ENCODE results near the gene MLLT1. TPM values are rescaled to one million over a fixed set of nuclear protein-coding genes. Genes with fewer than 3 reads are reported as not detected.

The MLLT1 gene
- total and polyA plus RNA-seq, 2 of the 8 experiments (the other 6 are each of a cell fraction or from before 2014, with no cell fraction given), result 18.8 to 45.1 TPM

DNA sequence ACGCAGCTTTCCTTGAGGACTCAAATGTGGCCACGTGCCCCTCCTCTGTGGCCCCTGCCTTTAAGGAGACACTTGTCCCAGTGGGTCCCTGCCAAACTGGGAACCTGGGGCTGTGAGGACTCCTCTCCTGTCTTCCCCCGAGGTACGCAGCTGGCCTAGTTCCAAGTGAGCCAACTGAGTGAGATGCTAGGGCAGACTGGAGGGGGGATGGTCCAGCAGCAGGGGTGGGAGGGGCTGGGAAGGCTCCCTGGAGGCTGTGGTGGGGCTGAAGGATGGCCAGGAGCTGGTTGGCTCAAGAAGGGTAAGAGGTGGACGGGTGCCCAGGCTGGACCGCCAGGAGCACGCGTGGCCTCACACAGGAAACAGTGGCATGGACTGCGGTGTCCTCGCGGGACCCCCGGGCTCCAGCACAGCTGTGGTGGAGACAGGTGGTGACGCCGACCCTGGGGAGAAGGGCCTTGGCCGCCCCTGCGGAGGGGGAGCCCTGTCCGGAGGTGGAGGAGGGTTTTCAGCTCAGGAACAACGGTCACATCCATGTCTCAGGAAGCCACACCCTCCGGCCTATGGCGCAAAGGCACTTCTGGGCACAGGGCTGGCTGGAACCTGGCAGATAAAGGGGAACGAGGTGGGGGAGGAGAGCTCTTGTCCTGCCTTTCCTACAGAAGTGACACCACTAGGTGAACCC, 45.8 kb downstream of the MLLT1 start:
- ChIA-PET CTCF (ENCODE audit: partially characterized antibody) (interaction anchor here (0.6 to 6.0 kb wide), 7 partner anchors 11 to 485 kb away, joined by 3 to 40 read pairs (median 6); no protein-coding TSS in a partner anchor), POLR2A (ENCODE audit: partially characterized antibody) (interaction anchor here (0.5 to 1.2 kb wide), 4 partner anchors 10 to 32 kb away, joined by 3 to 4 read pairs (median 3); no protein-coding TSS in a partner anchor)
- no peak overlapping the region for H2BK120ac ChIP-seq (replicated peaks; ENCODE audit: low read depth, low read length)
- H2AFZ ChIP-seq (ENCODE audit: low read length), result no peak overlapping the region
- H2BK15ac ChIP-seq (ENCODE audit: low read length), result no peak overlapping the region
- H3K27ac ChIP-seq (ENCODE audit: low read depth, low read length), result no peak overlapping the region
- peaks cover 0 to 83% of the 10 kb centered on the region in 2 experiments; a peak in 3 of 4 replicates for H3K79me2 ChIP-seq (ENCODE audit: control insufficient read depth in 1 of 2, insufficient read depth in 2 of 2, low read length in 2 of 2)
- peaks cover 0 to 7% (median 3%) of the 10 kb centered on the region in 4 experiments; a peak in 6 of 8 replicates for H3K36me3 ChIP-seq (ENCODE audit: control insufficient read depth in 2 of 4, insufficient read depth in 4 of 4, low read length in 3 of 4)
- 94% methylated on average over 17 of the region's 21 CpGs; no CpG with 5 or more reads in 1 of the 2 experiments for WGBS, 2 experiments (ENCODE audit: extremely low coverage in 1 of 2, insufficient coverage in 1 of 2, insufficient read length in 1 of 2, insufficient replicate concordance in 2 of 2, low coverage in 1 of 2, low lambda C conversion rate in 2 of 2, missing lambda C conversion rate in 1 of 2)
- peaks cover 0 to 10% (median 2%) of the 10 kb centered on the region in 4 experiments; a peak in 3 of 7 replicates for H3K4me1 ChIP-seq (replicated peaks in 1 of 4; ENCODE audit: control insufficient read depth in 3 of 4, insufficient read depth in 4 of 4, low read length in 3 of 4)
- no peak overlapping the region for H4K8ac ChIP-seq (ENCODE audit: extremely low read depth, insufficient read depth, low read length)
- H3K23ac ChIP-seq (ENCODE audit: insufficient read length), result no peak overlapping the region
- H2AK5ac ChIP-seq (ENCODE audit: low read depth, low read length), result no peak overlapping the region
- H2BK12ac ChIP-seq (ENCODE audit: low read depth, low read length), result no peak overlapping the region
- H2BK5ac ChIP-seq (ENCODE audit: low read depth, low read length), result peak overlapping the region; percentile 10; the same call in 1 of the 2 replicates
- DNase-seq (ENCODE audit: low read depth in 1 of 2, low spot score in 2 of 2) (no peak), FAIRE-seq (no peak)
- no peak overlapping the region for H3K18ac ChIP-seq (ENCODE audit: extremely low read depth, low read length)
- H3K56ac ChIP-seq (replicated peaks; ENCODE audit: insufficient read length, low read depth, low read length), result no peak overlapping the region
- no peak overlapping the region for H4K91ac ChIP-seq (replicated peaks; ENCODE audit: insufficient read length, low read length)
- no peak overlapping the region for H3K4me3 ChIP-seq (ENCODE audit: extremely low read depth in 1 of 4, insufficient read depth in 2 of 4, low read depth in 3 of 4, low read length in 4 of 4)
- peaks cover 24 to 45% of the 10 kb centered on the region in 2 experiments for H4K20me1 ChIP-seq (replicated peaks in 1 of 2; ENCODE audit: control insufficient read depth in 1 of 2, insufficient read depth in 2 of 2, low read length in 2 of 2)
- no peak overlapping the region for H3K14ac ChIP-seq (ENCODE audit: insufficient read length)
- no peak overlapping the region for H3K9ac ChIP-seq (replicated peaks in 1 of 4; ENCODE audit: extremely low read depth in 1 of 4, low read depth in 3 of 4, low read length in 3 of 4)
- no peaks in the 10 kb centered on the region for H3K27me3 ChIP-seq (replicated peaks in 1 of 4; ENCODE audit: control insufficient read depth in 3 of 4, extremely low read depth in 1 of 4, insufficient read depth in 3 of 4, low read length in 3 of 4)
- no peak overlapping the region for H2BK20ac ChIP-seq (ENCODE audit: low read length)
- peak overlapping the region in 1 of 2 experiments; percentile 31; a peak in 1 of 4 replicates for H3K4me2 ChIP-seq (ENCODE audit: insufficient read depth in 1 of 2, low read depth in 2 of 2, low read length in 2 of 2)
- H3K23me2 ChIP-seq (ENCODE audit: low read depth, low read length), result peaks cover 4% of the 10 kb centered on the region; the same call in 1 of the 2 replicates
- no peak overlapping the region for H4K5ac ChIP-seq (ENCODE audit: insufficient read length, low read depth, low read length)
- peaks cover 39% of the 10 kb centered on the region for H3K79me1 ChIP-seq (ENCODE audit: low read depth, low read length)
- H3K9me3 ChIP-seq (ENCODE audit: insufficient read depth in 2 of 2, low read depth in 1 of 2, low read length in 1 of 2), result no peaks in the 10 kb centered on the region
- H3K4ac ChIP-seq (replicated peaks; ENCODE audit: insufficient read length, low read depth, low read length), result no peak overlapping the region
- TF ChIP-seq BRCA1 (IDR thresholded peaks at IDR 0.05; ENCODE audit: low read depth, low read length) (no peak), HDAC6 (IDR thresholded peaks at IDR 0.05; ENCODE audit: low read depth, low read length) (no peak), YY1 (IDR thresholded peaks at IDR 0.05; ENCODE audit: low read depth, low read length) (no peak), ASH2L (IDR thresholded peaks at IDR 0.05; ENCODE audit: low read length) (no peak), RBBP5 (IDR thresholded peaks at IDR 0.05; ENCODE audit: borderline replicate concordance, low read depth, low read length) (no peak), RAD21 (IDR thresholded peaks at IDR 0.05 in 1 of 2, conservative IDR thresholded peaks at IDR 0.05 in 1 of 2; ENCODE audit: low read depth in 2 of 2, low read length in 2 of 2) (no peak), PHF8 (conservative IDR thresholded peaks at IDR 0.05; ENCODE audit: low read depth, low read length) (no peak), SIX5 (IDR thresholded peaks at IDR 0.05; ENCODE audit: low read depth, low read length) (no peak), RNF2 (IDR thresholded peaks at IDR 0.05; ENCODE audit: borderline replicate concordance, low read depth, low read length, missing control alignments, poor library complexity, severe bottlenecking) (no peak), NANOG (IDR thresholded peaks at IDR 0.05; ENCODE audit: insufficient read depth, low read depth, low read length, poor library complexity, severe bottlenecking) (no peak)
- TF ChIP-seq, protein P1, sequence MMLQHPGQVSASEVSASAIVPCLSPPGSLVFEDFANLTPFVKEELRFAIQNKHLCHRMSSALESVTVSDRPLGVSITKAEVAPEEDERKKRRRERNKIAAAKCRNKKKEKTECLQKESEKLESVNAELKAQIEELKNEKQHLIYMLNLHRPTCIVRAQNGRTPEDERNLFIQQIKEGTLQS (IDR thresholded peaks at IDR 0.05; ENCODE audit: insufficient read depth, low read depth, low read length), result no peak
